Fibroblast of gingiva (primary cell): ENCODE measurements around the gene TMEM31.

Source experiments
- DNase-seq: peaks from one replicate; pipeline ENCODE4 v3.0.0-alpha.2; 2011; ENCODE audit warnings: low read depth

TMEM31 gene

GRCh38 chrX:103710609-103711008 lies at the start of gene TMEM31:
TMEM31 (plus strand) TSS chrX:103710909; CDS start chrX:103712259, 1,350 bp downstream.
- no peak for DNase-seq

GRCh38 chrX:103663981-103664762 lies 46.5 kb upstream of the TMEM31 start:
- DNase-seq, result no peak

GRCh38 chrX:103666202-103667107 lies 44.3 kb upstream of the TMEM31 start:
- no peak for DNase-seq

- DNase-seq, result no peak
Observed at GRCh38 chrX:103669745-103670144, 41.0 kb upstream of the TMEM31 start.

GRCh38 chrX:103674531-103675454 lies 35.9 kb upstream of the TMEM31 start:
- DNase-seq, result no peak

GRCh38 chrX:103678199-103678993 lies 32.3 kb upstream of the TMEM31 start:
- no peak for DNase-seq

GRCh38 chrX:103681443-103681842 lies 29.3 kb upstream of the TMEM31 start:
- no peak for DNase-seq

- no peak for DNase-seq
Observed at GRCh38 chrX:103685396-103685795, 25.3 kb upstream of the TMEM31 start.

GRCh38 chrX:103686199-103687072 lies 24.3 kb upstream of the TMEM31 start, which contains the start of gene MORF4L2:
MORF4L2 (minus strand) TSS chrX:103686699; CDS start chrX:103677027, 9,672 bp downstream.
- DNase-seq, result peak; percentile 99

GRCh38 chrX:103687073-103687695 lies 23.5 kb upstream of the TMEM31 start:
- peak; percentile 78 for DNase-seq

GRCh38 chrX:103687696-103688201 lies 23.0 kb upstream of the TMEM31 start:
- peak; percentile 58 for DNase-seq

GRCh38 chrX:103688946-103689345 lies 21.8 kb upstream of the TMEM31 start:
- peak; percentile 6 for DNase-seq

- no peak for DNase-seq
Observed at GRCh38 chrX:103691059-103691458, 19.6 kb upstream of the TMEM31 start.

GRCh38 chrX:103697687-103698086 lies 13.0 kb upstream of the TMEM31 start:
- no peak for DNase-seq

GRCh38 chrX:103699243-103699642 lies 11.5 kb upstream of the TMEM31 start:
- no peak for DNase-seq

- DNase-seq, result no peak
Observed at GRCh38 chrX:103704863-103705262, 5.8 kb upstream of the TMEM31 start.

GRCh38 chrX:103716962-103717361 lies 6.3 kb downstream of the TMEM31 start:
- peak; percentile 83 for DNase-seq

- no peak for DNase-seq
Observed at GRCh38 chrX:103718120-103718519, 7.4 kb downstream of the TMEM31 start.

- peak; percentile 18 for DNase-seq
Observed at GRCh38 chrX:103722505-103722904, 11.8 kb downstream of the TMEM31 start.
